Mesenchymal stem cell (in vitro differentiated cells and primary cell): Measurements from ENCODE around the gene CMKLR1.

Source experiments
- DNase-seq: peaks from one replicate; pipeline ENCODE4 v3.0.0-alpha.2; 2013
- H2AFZ ChIP-seq: one replicate; pipeline ENCODE4 v1.6.1; 2013; ENCODE audit warnings: low read depth, mild to moderate bottlenecking, control low read depth, inconsistent platforms, low read length, moderate library complexity
- H2AK5ac ChIP-seq: 2 replicates; pipeline ENCODE4 v1.6.1; 2013; ENCODE audit warnings: low read length, moderate library complexity, mild to moderate bottlenecking, inconsistent platforms; ENCODE audit not compliant: severe bottlenecking
- H2BK120ac ChIP-seq: one replicate; pipeline ENCODE4 v1.6.1; 2013; ENCODE audit warnings: low read depth, mild to moderate bottlenecking, inconsistent platforms, low read length, moderate library complexity
- H2BK12ac ChIP-seq, 2 experiments: one replicate each; pipeline ENCODE4 v1.6.1; 2013; ENCODE audit warnings: inconsistent platforms in 2 of 2, low read length in 2 of 2, mild to moderate bottlenecking in 2 of 2, moderate library complexity in 2 of 2, control low read depth in 1 of 2
- H2BK15ac ChIP-seq: one replicate; pipeline ENCODE4 v1.6.1; 2013; ENCODE audit warnings: mild to moderate bottlenecking, low read depth, inconsistent platforms; ENCODE audit not compliant: poor library complexity, severe bottlenecking
- H2BK5ac ChIP-seq: 2 replicates; pipeline ENCODE4 v1.6.1; 2013; ENCODE audit warnings: low read depth, mild to moderate bottlenecking, low read length, control low read depth, inconsistent platforms; ENCODE audit not compliant: poor library complexity, severe bottlenecking
- H3K14ac ChIP-seq, 2 experiments: one replicate each; pipeline ENCODE4 v1.6.1; 2013; ENCODE audit warnings: inconsistent platforms in 2 of 2, low read length in 2 of 2, control low read depth in 1 of 2, mild to moderate bottlenecking in 1 of 2, moderate library complexity in 1 of 2
- H3K18ac ChIP-seq, 2 experiments: one replicate each; pipeline ENCODE4 v1.6.1; 2013; ENCODE audit warnings: inconsistent platforms in 2 of 2, low read length in 2 of 2, control low read depth in 1 of 2, low read depth in 1 of 2, mild to moderate bottlenecking in 1 of 2
- H3K23ac ChIP-seq, 2 experiments: one replicate each; pipeline ENCODE4 v1.6.1; 2013; ENCODE audit warnings: inconsistent platforms in 2 of 2, low read length in 2 of 2, mild to moderate bottlenecking in 2 of 2, moderate library complexity in 2 of 2, control low read depth in 1 of 2
- H3K27ac ChIP-seq: 2 replicates; pipeline ENCODE4 v1.5.1; 2013; ENCODE audit warnings: mild to moderate bottlenecking, moderate library complexity, low read length, control low read depth, inconsistent platforms; ENCODE audit not compliant: poor library complexity, severe bottlenecking
- H3K27me3 ChIP-seq, 2 experiments: 2 replicates each; pipeline versions ENCODE4 v1.6.1 to v1.7.0; 2013; ENCODE audit warnings: low read length in 2 of 2, mild to moderate bottlenecking in 2 of 2, moderate library complexity in 2 of 2, control low read depth in 1 of 2, inconsistent platforms in 1 of 2; ENCODE audit not compliant: control insufficient read depth in 1 of 2, insufficient read depth in 1 of 2
- H3K36me3 ChIP-seq, 2 experiments: 2 replicates each; pipeline versions ENCODE4 v1.6.1 to v1.7.0; 2013; ENCODE audit warnings: low read length in 2 of 2, control low read depth in 1 of 2, inconsistent platforms in 1 of 2, low read depth in 1 of 2, mild to moderate bottlenecking in 1 of 2; ENCODE audit not compliant: insufficient read depth in 2 of 2, control insufficient read depth in 1 of 2
- H3K4ac ChIP-seq, 2 experiments: one replicate each; pipeline ENCODE4 v1.6.1; 2013; ENCODE audit warnings: inconsistent platforms in 2 of 2, low read length in 2 of 2, mild to moderate bottlenecking in 2 of 2, moderate library complexity in 2 of 2, control low read depth in 1 of 2, low read depth in 1 of 2
- H3K4me1 ChIP-seq: 2 replicates; pipeline ENCODE4 v1.6.1; 2013; ENCODE audit warnings: low read depth, low read length, control low read depth; ENCODE audit not compliant: control insufficient read depth, insufficient read depth
- H3K4me2 ChIP-seq: 2 replicates; pipeline ENCODE4 v1.6.1; 2013; ENCODE audit warnings: low read length, mild to moderate bottlenecking, inconsistent platforms; ENCODE audit not compliant: poor library complexity, severe bottlenecking
- H3K4me3 ChIP-seq, 2 experiments: 2 replicates each; pipeline versions ENCODE4 v1.5.1 to v1.7.0; 2013; ENCODE audit warnings: low read length in 2 of 2, mild to moderate bottlenecking in 2 of 2, control low read depth in 1 of 2, low read depth in 1 of 2; ENCODE audit not compliant: insufficient read depth in 1 of 2
- H3K79me1 ChIP-seq: replicated peaks from 2 replicates; pipeline ENCODE4 v1.6.1; 2013; ENCODE audit warnings: mild to moderate bottlenecking, control low read depth, low read length, inconsistent platforms; ENCODE audit not compliant: poor library complexity, severe bottlenecking
- H3K9ac ChIP-seq: 2 replicates; pipeline ENCODE4 v1.7.0; 2013; ENCODE audit warnings: mild to moderate bottlenecking, low read length, moderate library complexity
- H3K9me3 ChIP-seq: 2 replicates; pipeline ENCODE4 v1.7.0; 2013; ENCODE audit warnings: mild to moderate bottlenecking, low read length; ENCODE audit not compliant: control insufficient read depth
- H4K8ac ChIP-seq: one replicate; pipeline ENCODE4 v1.6.1; 2013; ENCODE audit warnings: inconsistent platforms, mild to moderate bottlenecking, low read length, moderate library complexity
- H4K91ac ChIP-seq: one replicate; pipeline ENCODE4 v1.6.1; 2013; ENCODE audit warnings: mild to moderate bottlenecking, low read length, inconsistent platforms
- WGBS: methylation state at CpG from one replicate; pipeline ENCODE4 v1.1.7; 2013; ENCODE audit warnings: mixed read lengths; 5-methylcytosine and 5-hydroxymethylcytosine counted together

Gene CMKLR1

DNA sequence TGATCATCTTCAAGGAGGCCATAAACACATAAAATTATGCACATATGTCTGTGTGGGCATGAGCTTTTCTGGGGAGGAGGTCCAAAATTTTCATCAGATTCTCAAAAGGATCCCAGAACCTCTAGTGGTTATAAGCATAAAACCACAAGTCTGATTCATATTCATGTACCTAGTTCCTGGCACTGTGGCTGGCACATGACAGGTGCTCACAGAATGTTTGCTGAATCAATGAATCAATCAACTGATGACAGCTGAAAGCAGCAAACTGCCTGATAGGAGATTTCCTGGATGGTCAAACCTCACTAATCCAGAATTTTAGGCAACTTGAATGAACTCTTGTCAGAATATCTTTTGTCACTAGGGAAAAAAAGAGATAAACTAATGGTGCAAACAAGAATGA, 13.5 kb upstream of the CMKLR1 start:
- Histone ChIP-seq H3K18ac (no peak overlapping the region), H3K36me3 (no peaks in the 10 kb centered on the region), H4K91ac (no peak overlapping the region), H3K4me2 (no peak overlapping the region), H3K27me3 (peaks cover 0 to 21% of the 10 kb centered on the region in 2 experiments), H3K4ac (no peak overlapping the region), H3K4me3 (no peak overlapping the region), H3K23ac (no peak overlapping the region), H2BK120ac (no peak overlapping the region), H2BK5ac (no peak overlapping the region), H2BK15ac (no peak overlapping the region), H3K9ac (no peak overlapping the region), H2BK12ac (no peak overlapping the region), H2AFZ (no peak overlapping the region), H3K9me3 (no peaks in the 10 kb centered on the region), H3K4me1 (peaks cover 3% of the 10 kb centered on the region), H3K27ac (no peak overlapping the region), H3K14ac (no peak overlapping the region), H2AK5ac (no peak overlapping the region), H3K79me1 (no peaks in the 10 kb centered on the region), H4K8ac (no peak overlapping the region)
- no peak for DNase-seq

DNA sequence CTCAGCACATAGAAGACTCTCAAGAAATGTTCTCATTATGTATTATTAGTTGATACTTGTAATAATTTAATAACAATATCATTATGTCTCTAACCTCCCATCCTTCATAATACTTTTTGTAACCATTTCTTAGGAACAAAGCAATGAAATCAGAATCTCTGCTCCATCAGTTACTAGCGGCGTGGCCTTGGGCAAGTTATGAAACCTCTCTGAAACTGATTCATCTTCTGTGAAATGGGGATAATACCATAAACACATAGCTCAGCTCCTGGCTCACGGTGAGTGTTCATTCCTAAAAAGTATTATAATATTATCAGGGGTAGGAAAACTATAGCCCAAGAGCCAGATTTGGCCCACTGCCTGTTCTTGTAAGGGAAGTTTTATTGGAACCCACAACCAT, 11.4 kb upstream of the CMKLR1 start:
- no peak overlapping the region for H3K14ac ChIP-seq

DNA sequence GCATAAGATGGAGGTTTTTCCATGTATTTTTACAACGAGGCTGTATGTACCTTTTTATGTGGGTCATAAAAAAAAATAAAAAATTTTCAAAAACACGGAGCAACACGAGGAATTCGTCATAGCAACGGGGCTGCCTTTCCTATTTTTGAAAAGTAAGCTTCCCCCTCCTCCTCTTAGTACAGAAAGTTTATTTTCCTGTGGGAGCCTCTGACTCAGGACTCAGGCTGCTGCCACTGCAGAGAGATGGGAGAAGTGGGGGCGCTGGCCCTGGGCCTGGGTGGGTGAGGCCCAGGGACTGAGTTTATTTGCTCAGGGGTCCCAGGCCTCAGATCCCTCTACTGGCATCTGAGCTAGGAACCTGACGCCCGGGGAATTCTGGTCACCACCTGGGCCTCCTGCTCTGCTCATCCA, 10.2 kb upstream of the CMKLR1 start:
- 78% methylated on average over 8 of the region's 8 CpGs for WGBS
- Histone ChIP-seq H4K91ac (no peak overlapping the region), H3K9ac (peak overlapping the region; percentile 83), H3K18ac (no peak overlapping the region), H3K36me3 (no peaks in the 10 kb centered on the region), H3K4ac (no peak overlapping the region), H3K9me3 (peaks cover 7% of the 10 kb centered on the region), H2BK5ac (no peak overlapping the region), H3K4me2 (no peak overlapping the region), H3K23ac (no peak overlapping the region), H3K79me1 (no peaks in the 10 kb centered on the region), H2AFZ (no peak overlapping the region), H2BK15ac (no peak overlapping the region), H4K8ac (no peak overlapping the region), H2BK12ac (no peak overlapping the region), H3K14ac (no peak overlapping the region), H3K27me3 (peaks cover 0 to 23% of the 10 kb centered on the region in 2 experiments), H3K27ac (no peak overlapping the region), H3K4me3 (no peak overlapping the region), H2BK120ac (no peak overlapping the region), H2AK5ac (no peak overlapping the region), H3K4me1 (peaks cover 3% of the 10 kb centered on the region)
- no peak for DNase-seq

More for the DNA sequence above, 11.4 kb upstream of the CMKLR1 start:
- no peak overlapping the region for H3K4me2 ChIP-seq
- DNase-seq: no peak
- H2AK5ac ChIP-seq: no peak overlapping the region
- peaks cover 0 to 18% of the 10 kb centered on the region in 2 experiments for H3K27me3 ChIP-seq
- no peaks in the 10 kb centered on the region for H3K36me3 ChIP-seq
- H4K8ac ChIP-seq: no peak overlapping the region
- no peak overlapping the region for H3K4me3 ChIP-seq
- H3K4me1 ChIP-seq: peaks cover 3% of the 10 kb centered on the region
- H2BK120ac ChIP-seq: no peak overlapping the region
- H2AFZ ChIP-seq: no peak overlapping the region
- no peak overlapping the region for H3K9ac ChIP-seq
- no peaks in the 10 kb centered on the region for H3K9me3 ChIP-seq
- H3K4ac ChIP-seq: no peak overlapping the region
- H2BK12ac ChIP-seq: no peak overlapping the region
- 85% methylated on average over 2 of the region's 3 CpGs for WGBS
- H4K91ac ChIP-seq: no peak overlapping the region
- no peak overlapping the region for H3K18ac ChIP-seq
- no peak overlapping the region for H3K27ac ChIP-seq
- H2BK5ac ChIP-seq: no peak overlapping the region
- no peak overlapping the region for H2BK15ac ChIP-seq
- H3K23ac ChIP-seq: no peak overlapping the region
- no peaks in the 10 kb centered on the region for H3K79me1 ChIP-seq

DNA sequence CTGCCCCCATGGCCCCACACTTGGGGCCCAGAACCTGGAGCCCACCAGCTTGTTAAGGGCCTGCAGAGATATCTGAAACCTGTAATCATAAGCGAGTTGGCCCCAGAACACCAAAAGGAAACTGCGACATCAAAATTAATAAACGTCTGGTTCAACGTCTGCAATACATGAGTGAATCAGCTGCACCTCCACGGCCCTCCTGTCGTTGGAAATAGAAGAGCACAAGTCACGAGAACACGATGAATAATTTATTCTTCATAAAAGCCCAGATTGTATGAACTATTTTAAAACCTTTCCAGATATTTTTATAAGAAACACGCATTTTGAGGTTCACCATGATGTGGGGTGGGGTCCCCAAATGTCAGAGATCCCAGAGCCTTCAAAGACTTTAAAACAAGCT, 9.7 kb upstream of the CMKLR1 start:
- WGBS: 84% methylated on average over 7 of the region's 9 CpGs
- no peak overlapping the region for H3K18ac ChIP-seq
- no peak overlapping the region for H3K4ac ChIP-seq

More for the DNA sequence above, 9.7 kb upstream of the CMKLR1 start:
- H3K27me3 ChIP-seq: peaks cover 0 to 23% of the 10 kb centered on the region in 2 experiments
- no peak overlapping the region for H2BK15ac ChIP-seq
- H2AK5ac ChIP-seq: no peak overlapping the region
- no peak overlapping the region for H4K8ac ChIP-seq
- no peak overlapping the region for H2BK5ac ChIP-seq
- no peak overlapping the region for H3K14ac ChIP-seq
- no peak overlapping the region for H4K91ac ChIP-seq
- H3K79me1 ChIP-seq: no peaks in the 10 kb centered on the region
- H3K4me2 ChIP-seq: no peak overlapping the region
- no peak overlapping the region for H3K23ac ChIP-seq
- peaks cover 3% of the 10 kb centered on the region for H3K4me1 ChIP-seq
- H3K9me3 ChIP-seq: peaks cover 7% of the 10 kb centered on the region
- H2AFZ ChIP-seq: no peak overlapping the region
- H2BK12ac ChIP-seq: no peak overlapping the region
- no peak overlapping the region for H3K4me3 ChIP-seq
- no peak for DNase-seq
- no peak overlapping the region for H2BK120ac ChIP-seq
- peak overlapping the region; percentile 83 for H3K9ac ChIP-seq
- H3K36me3 ChIP-seq: no peaks in the 10 kb centered on the region
- no peak overlapping the region for H3K27ac ChIP-seq
